ENCODE data around the gene OXER1. TPM values are rescaled to one million over a fixed set of nuclear protein-coding genes. Genes with fewer than 3 reads are reported as not detected.

The OXER1 gene
- total RNA-seq, 1 experiment from 2014 or later: 0.10 TPM

DNA sequence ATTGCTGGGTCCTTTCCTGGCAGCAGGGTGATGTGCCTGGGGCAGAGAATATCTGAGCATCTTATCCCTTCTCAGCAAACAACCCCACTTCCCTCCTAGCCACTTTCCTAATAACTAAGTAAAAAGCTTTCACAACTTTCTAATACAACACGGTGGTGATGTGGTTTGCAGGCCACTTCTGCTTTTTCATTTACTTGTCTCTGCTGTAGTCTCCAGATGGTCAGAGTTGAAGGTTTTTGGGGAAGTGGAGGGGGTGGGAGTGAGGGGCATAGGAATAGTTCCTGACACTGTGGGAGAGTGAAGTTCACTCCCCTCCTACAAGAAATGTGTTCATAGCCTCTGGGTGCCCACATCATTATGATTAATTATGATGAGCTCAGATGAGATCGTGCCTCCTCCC, 11.6 kb downstream of the OXER1 start:
- no peak for ATAC-seq
- ChIA-PET CTCF (no interaction called here), POLR2A (no interaction called here)
- Histone ChIP-seq H3K27ac (ENCODE audit: low read length) (no peak overlapping the region), H3K27me3 (ENCODE audit: control insufficient read depth, insufficient read depth, low read length) (no peaks in the 10 kb centered on the region), H3K36me3 (ENCODE audit: control insufficient read depth, insufficient read depth, low read length) (no peaks in the 10 kb centered on the region), H3K4me1 (ENCODE audit: control insufficient read depth, insufficient read depth, low read length) (no peaks in the 10 kb centered on the region), H3K9me3 (ENCODE audit: control insufficient read depth, insufficient read depth, low read depth, low read length) (no peaks in the 10 kb centered on the region), H3K4me3 (ENCODE audit: low read depth in 2 of 2, low read length in 2 of 2) (no peak overlapping the region)
- no TSS peak for BruUV-seq (replicated peaks)
- in situ Hi-C loops (cut with HindIII; ENCODE audit: low pct_unique_long_range_greater_than_20kb, low sequenced_read_pairs) (no loop called here), intact Hi-C loops (cut with micrococcal nuclease; ENCODE audit: unreplicated experiment) (no loop called here)
- DNase-seq (ENCODE audit: low read depth, low spot score): no peak
- no peak for TF ChIP-seq SIN3A (IDR thresholded peaks at IDR 0.05; ENCODE audit: borderline replicate concordance, insufficient read depth, low read depth, low read length)

DNA sequence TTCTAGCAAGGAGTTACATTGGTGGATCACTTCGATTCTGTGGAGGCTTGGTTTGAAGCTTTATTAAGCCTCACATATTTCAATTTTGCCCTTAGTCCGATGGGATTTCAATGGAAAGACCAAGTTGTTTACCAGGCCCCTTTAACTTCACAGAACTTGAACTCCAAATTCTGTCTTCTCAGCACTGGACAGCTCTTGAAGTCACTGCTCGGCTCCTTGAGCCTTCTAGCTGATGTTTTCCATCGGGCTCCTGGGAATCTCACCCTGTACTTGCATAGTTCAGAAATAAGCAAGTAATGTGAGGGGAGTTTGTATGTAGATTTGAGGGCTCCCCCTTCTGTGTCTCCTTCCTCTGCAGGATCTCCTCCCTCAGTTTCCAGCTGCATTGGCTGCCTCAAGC, 15.1 kb downstream of the OXER1 start:
- ATAC-seq: no peak
- ChIA-PET POLR2A (no interaction called here), CTCF (no interaction called here)
- no TSS peak for BruUV-seq (replicated peaks)
- no peak overlapping the region for H3K27ac ChIP-seq (ENCODE audit: low read length)
- no peaks in the 10 kb centered on the region for H3K9me3 ChIP-seq (ENCODE audit: control insufficient read depth, insufficient read depth, low read depth, low read length)
- no peak for TF ChIP-seq TCF7L2 (IDR thresholded peaks at IDR 0.05; ENCODE audit: low read depth, low read length)
- TF ChIP-seq POLR2AphosphoS5 (IDR thresholded peaks at IDR 0.05; ENCODE audit: low read depth, low read length): no peak
- TF ChIP-seq, protein P1, sequence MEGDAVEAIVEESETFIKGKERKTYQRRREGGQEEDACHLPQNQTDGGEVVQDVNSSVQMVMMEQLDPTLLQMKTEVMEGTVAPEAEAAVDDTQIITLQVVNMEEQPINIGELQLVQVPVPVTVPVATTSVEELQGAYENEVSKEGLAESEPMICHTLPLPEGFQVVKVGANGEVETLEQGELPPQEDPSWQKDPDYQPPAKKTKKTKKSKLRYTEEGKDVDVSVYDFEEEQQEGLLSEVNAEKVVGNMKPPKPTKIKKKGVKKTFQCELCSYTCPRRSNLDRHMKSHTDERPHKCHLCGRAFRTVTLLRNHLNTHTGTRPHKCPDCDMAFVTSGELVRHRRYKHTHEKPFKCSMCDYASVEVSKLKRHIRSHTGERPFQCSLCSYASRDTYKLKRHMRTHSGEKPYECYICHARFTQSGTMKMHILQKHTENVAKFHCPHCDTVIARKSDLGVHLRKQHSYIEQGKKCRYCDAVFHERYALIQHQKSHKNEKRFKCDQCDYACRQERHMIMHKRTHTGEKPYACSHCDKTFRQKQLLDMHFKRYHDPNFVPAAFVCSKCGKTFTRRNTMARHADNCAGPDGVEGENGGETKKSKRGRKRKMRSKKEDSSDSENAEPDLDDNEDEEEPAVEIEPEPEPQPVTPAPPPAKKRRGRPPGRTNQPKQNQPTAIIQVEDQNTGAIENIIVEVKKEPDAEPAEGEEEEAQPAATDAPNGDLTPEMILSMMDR (IDR thresholded peaks at IDR 0.05): no peak
- TF ChIP-seq, protein P2, sequence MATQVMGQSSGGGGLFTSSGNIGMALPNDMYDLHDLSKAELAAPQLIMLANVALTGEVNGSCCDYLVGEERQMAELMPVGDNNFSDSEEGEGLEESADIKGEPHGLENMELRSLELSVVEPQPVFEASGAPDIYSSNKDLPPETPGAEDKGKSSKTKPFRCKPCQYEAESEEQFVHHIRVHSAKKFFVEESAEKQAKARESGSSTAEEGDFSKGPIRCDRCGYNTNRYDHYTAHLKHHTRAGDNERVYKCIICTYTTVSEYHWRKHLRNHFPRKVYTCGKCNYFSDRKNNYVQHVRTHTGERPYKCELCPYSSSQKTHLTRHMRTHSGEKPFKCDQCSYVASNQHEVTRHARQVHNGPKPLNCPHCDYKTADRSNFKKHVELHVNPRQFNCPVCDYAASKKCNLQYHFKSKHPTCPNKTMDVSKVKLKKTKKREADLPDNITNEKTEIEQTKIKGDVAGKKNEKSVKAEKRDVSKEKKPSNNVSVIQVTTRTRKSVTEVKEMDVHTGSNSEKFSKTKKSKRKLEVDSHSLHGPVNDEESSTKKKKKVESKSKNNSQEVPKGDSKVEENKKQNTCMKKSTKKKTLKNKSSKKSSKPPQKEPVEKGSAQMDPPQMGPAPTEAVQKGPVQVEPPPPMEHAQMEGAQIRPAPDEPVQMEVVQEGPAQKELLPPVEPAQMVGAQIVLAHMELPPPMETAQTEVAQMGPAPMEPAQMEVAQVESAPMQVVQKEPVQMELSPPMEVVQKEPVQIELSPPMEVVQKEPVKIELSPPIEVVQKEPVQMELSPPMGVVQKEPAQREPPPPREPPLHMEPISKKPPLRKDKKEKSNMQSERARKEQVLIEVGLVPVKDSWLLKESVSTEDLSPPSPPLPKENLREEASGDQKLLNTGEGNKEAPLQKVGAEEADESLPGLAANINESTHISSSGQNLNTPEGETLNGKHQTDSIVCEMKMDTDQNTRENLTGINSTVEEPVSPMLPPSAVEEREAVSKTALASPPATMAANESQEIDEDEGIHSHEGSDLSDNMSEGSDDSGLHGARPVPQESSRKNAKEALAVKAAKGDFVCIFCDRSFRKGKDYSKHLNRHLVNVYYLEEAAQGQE (IDR thresholded peaks at IDR 0.05; ENCODE audit: insufficient read depth in 1 of 2, low read depth in 2 of 2, low read length in 1 of 2): peak in 1 of 2 experiments; percentile 50; a peak in 2 of 4 replicates
- TF ChIP-seq SIN3A (IDR thresholded peaks at IDR 0.05; ENCODE audit: borderline replicate concordance, insufficient read depth, low read depth, low read length): no peak
- no peak overlapping the region for H3K4me3 ChIP-seq (ENCODE audit: low read depth in 2 of 2, low read length in 2 of 2)
- no peaks in the 10 kb centered on the region for H3K4me1 ChIP-seq (ENCODE audit: control insufficient read depth, insufficient read depth, low read length)
- intact Hi-C loops (cut with micrococcal nuclease; ENCODE audit: unreplicated experiment): no loop called here
- in situ Hi-C loops (cut with HindIII; ENCODE audit: low pct_unique_long_range_greater_than_20kb, low sequenced_read_pairs): no loop called here
- H3K36me3 ChIP-seq (ENCODE audit: control insufficient read depth, insufficient read depth, low read length): no peaks in the 10 kb centered on the region
- no peaks in the 10 kb centered on the region for H3K27me3 ChIP-seq (ENCODE audit: control insufficient read depth, insufficient read depth, low read length)
- DNase-seq (ENCODE audit: low read depth, low spot score): no peak

DNA sequence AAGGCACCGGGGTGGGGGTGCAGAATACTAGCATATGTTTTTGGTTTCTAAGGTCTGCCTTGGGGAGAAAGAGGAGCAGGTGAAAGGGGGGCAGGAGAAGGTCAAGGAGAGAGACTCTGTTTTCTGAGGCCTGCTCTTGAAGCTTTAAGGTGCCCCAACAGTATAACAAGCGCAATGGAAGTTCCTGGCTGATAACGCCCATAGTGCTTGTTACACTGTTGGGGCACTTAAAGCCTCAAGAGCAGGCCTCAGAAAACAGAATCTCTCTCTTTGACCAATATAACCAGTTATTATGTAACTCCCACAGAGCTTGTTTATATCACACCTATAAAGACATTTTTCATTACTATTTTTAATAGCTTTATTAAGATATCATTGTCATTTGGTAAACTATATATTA, 16.5 kb downstream of the OXER1 start:
- Histone ChIP-seq H3K27me3 (ENCODE audit: control insufficient read depth, insufficient read depth, low read length) (no peaks in the 10 kb centered on the region), H3K27ac (ENCODE audit: low read length) (no peak overlapping the region), H3K4me3 (ENCODE audit: low read depth in 2 of 2, low read length in 2 of 2) (no peak overlapping the region), H3K36me3 (ENCODE audit: control insufficient read depth, insufficient read depth, low read length) (no peaks in the 10 kb centered on the region), H3K9me3 (ENCODE audit: control insufficient read depth, insufficient read depth, low read depth, low read length) (no peaks in the 10 kb centered on the region), H3K4me1 (ENCODE audit: control insufficient read depth, insufficient read depth, low read length) (no peaks in the 10 kb centered on the region)
- ATAC-seq (no peak), DNase-seq (ENCODE audit: low read depth, low spot score) (no peak)
- in situ Hi-C loops (cut with HindIII; ENCODE audit: low pct_unique_long_range_greater_than_20kb, low sequenced_read_pairs): no loop called here
- ChIA-PET POLR2A (interaction anchor here (0.6 to 0.7 kb wide), 2 partner anchors 42 to 53 kb away, joined by 4 to 10 read pairs; no protein-coding TSS in a partner anchor), CTCF (no interaction called here)
- BruUV-seq (replicated peaks): no TSS peak
- no peak for TF ChIP-seq TCF7L2 (IDR thresholded peaks at IDR 0.05; ENCODE audit: low read depth, low read length)
- no peak for TF ChIP-seq SIN3A (IDR thresholded peaks at IDR 0.05; ENCODE audit: borderline replicate concordance, insufficient read depth, low read depth, low read length)
- TF ChIP-seq, protein P1 (IDR thresholded peaks at IDR 0.05): no peak
- TF ChIP-seq, protein P2 (IDR thresholded peaks at IDR 0.05; ENCODE audit: insufficient read depth in 1 of 2, low read depth in 2 of 2, low read length in 1 of 2): no peak
- no peak for TF ChIP-seq POLR2AphosphoS5 (IDR thresholded peaks at IDR 0.05; ENCODE audit: low read depth, low read length)
- intact Hi-C loops (cut with micrococcal nuclease; ENCODE audit: unreplicated experiment): no loop called here

All from Panc1 (cell line).